ENCODE measurements around the gene DHCR7.

DHCR7 gene

DNA sequence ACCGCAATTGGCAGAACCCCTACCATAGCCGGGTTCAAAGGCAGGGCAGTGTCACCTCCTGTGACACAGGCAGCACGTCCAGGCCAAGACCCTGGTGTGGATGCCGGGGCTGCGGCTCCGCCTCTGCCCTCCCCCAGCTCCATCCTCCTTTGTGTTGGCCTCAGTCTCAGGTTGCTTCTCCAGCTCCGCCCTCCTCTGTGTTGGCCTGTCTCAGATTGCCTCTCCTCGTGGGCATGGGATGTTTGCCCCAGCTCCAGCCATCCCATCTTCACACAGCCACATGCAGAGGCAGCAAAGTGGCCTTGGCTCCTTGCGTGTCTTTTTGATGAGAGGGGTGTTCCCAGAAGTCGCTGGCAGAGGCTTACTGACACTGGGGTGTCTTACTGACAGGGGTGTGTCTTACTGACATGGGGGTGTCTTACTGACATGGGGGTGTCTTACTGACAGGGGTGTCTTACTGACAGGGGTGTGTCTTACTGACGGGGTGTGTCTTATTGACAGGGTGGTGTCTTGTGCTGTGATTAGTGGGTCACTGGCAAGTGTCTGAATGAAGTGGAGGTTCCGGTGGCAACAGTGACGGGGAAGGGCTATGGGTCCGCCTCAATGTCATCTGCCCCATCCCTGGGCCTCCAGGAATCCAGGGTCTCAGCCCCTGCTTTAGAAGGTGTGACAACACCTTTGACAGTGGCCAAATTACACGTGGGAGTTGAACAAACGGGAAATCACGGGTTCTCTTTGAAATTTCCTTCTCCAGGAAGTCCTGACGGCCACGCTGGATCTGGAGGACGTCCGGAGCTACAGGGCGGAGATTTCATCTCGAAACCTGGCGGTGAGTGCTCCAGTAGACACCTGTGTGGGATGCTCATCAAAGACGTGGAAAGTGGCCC, 29.7 kb upstream of the DHCR7 start:
- no peak for DNase-seq

DNA sequence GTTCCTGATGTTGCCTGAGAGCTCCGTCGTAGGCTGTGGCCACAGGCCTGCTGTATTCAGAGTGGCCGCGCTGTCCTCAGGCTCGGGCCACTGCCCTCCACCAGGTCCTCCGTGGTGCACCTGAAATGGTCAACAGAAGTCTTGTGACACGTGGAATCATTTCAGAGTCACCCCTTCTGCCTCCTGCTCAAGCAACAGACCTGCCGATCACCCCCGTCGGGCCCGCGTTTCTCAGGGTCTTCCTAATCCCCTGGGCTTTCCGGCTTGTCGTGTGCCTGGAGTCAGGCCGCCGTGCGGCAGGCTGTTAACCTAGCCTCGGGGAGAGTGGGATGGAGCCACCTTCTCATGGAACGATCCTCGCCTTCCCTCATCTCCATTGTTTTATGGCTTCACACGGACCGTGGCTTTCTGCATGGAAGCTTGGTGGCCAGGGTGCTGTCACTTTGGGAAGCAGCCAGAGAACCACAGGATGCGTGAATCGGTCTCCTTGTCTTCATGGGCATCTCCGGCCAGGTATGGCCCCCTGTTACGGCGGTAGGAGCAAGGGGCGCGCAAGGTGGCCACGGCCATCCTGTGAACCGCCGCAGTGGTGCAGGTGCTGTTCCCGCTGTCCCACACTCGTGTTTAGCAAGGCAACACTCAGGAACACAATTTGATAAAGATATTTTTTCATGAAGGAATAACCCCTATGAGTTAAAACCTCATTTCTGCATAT, 28.9 kb upstream of the DHCR7 start:
- DNase-seq: no peak

DNA sequence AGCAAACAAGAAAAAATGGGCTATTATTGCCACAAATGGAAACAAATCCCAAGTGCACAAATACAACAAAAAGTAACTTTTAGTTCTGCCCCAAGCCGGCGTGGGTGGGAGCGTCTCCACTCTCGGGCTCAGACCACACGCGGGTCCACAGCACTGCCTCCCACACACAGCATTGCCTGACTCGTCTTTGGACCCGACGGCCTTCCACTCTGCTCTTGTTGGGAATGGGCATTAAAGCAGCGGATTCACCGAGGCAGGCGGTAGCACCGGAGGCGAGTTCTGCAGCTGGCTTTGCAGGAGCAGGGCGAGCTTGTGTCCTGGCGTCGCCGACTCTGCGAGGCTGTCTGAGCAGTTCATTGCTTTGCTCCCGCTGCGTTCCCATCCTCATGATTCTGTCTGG, 27.8 kb upstream of the DHCR7 start:
- DNase-seq: no peak

DNA sequence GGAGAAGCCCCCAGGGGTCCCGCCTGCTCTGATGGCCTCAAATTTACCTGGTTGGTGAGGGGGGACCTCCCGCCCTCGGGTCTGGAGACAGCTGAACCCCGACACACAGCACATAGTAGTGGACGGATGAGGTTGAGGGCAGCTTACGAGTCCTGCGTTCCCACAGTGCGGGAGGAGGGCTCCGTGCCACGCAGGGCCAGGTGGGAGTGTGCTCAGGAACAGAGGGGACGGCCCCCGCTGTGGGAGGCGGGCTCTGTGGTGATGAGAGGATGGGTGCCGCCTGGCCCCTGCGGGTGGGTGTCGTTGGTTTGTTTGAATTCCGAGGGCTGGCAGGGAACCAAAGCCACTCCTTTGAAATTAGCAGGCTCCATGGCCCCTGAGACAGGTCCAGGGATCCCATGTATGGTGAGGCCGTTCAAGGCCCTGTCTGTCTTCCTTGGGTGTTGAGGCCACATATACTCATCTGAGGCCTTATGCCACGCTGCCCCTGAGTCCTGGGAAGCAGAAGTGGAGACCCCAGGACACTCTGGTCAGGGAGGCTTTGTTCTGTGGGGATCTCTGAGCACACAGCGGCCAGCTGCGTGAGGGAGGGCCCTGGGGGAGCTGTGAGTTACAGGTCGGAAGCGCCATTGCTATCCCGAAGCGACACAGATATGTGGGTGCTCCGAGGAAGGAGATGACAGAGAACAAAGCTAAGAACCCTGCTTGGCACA, 26.7 kb upstream of the DHCR7 start:
- no peak for DNase-seq

DNA sequence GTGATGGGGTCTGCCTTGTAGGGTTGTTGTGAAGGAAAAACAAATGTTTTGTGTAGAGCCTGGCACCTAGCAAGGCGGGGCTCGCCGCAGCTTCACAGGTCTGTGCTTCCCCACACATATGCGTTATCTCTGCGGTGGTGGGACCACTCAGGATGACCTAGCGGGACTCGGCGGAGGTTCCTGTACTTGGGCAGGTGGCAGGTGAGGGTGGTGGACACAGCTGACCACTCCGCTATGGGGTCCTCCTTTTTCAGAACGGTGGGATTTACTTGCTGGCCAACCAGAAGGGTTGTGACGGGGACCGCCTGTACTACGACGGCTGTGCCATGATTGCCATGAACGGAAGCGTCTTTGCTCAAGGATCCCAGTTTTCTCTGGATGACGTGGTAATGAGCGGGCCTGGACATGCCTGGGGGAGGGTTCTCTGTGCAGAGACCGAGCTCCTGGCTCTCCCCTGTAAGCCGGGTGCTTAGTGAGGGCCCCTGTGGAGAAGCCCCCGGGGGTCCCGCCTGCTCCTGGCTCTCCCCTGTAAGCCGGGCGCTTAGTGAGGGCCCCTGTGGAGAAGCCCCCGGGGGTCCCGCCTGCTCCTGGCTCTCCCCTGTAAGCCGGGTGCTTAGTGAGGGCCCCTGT, 26.1 kb upstream of the DHCR7 start:
- DNase-seq: no peak

DNA sequence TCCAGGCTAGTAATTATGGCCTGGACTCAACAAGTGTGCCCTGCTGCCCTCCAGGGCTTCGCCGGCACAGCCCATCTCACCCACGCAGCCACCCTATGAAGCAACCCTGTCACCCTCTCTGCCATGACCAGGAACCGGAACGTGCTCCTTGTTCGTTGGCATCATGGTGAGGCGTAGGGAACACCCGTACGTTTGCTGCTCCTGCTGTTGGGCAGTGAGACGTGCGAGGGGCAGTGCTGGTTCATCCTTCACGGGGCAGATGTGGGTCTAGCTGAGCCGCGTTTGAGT, 25.5 kb upstream of the DHCR7 start:
- DNase-seq: no peak

DNA sequence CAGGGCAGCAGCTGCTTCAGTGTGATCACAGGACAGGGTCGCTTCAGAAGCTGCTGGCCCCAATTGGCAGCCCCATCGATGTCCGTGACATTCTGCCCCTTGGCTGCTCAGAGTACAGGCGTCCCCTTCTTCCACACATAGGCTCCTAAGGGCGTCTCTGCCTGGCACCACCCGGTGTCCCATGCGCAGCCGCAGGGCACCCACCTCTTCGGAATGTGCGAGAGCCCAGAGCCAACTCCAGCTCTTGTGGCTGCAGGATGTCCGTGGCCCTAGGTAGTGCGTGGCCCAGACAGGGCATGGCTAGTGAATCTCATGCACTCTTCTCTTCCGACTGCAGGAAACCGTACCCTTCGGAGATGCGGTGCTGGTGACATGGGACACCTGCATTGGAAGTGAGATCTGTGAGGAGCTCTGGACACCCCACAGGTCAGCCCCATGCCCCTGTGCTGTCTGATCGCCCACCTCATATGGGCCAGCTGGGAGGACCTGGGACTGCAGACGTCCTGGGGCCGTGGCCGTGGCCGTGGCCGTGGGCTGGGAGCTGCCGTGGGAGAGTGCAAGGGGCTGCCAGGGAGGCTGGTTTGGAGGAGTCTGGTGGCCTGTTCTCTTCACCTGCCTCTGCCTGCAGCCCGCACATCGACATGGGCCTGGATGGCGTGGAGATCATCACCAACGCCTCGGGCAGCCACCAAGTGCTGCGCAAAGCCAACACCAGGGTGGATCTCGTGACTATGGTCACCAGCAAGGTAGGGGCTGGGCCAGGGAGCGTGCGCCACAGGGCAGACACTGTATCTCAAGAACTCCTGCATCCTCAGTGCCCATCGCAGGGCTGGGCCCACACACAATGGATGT, 25.0 kb upstream of the DHCR7 start:
- no peak for DNase-seq

DNA sequence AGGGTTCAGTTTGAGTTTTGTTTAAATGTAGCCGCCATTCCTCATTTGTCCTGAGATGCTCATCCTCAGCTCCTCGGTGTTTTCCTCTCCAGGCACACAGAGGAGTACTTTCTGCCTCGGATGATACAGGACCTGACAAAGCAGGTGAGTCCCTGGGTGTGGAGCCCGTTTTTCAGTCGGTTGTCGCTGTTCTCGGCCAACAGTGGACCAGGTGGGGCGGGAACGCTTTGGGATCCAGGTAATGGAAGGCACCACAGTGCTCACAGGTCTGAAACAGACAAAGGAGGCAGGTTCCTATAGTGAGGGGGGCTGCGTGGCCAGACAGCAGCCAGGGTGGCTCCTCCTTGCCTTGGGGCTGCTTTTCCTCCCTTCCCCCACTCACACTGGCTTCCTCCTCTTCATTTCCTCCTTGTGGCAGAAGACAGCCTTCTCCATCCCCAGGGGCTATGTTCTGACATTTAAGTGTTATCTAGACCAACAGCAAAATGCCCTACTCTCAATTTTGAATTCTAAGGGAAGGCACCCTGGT, 24.2 kb upstream of the DHCR7 start:
- DNase-seq: no peak

DNA sequence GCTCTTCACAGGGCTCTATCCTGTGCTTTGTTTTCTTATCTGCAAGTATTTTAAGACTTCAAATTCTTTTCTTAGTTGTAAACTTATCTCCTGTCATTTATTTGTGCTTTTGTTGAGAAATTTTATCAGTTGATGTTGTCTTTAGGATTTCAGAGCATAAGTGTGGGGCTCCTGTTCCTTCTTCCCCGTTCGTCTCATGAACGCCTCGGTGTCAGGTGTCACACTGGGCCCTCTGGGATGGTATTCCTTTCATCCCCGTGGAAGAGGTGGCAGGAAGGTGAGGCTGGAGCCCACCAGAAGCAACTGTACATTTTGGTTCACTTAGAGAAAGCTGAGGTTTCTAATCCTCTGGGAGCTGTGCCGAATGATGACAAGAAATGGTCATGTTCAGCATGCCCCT, 22.8 kb upstream of the DHCR7 start:
- no peak for DNase-seq

DNA sequence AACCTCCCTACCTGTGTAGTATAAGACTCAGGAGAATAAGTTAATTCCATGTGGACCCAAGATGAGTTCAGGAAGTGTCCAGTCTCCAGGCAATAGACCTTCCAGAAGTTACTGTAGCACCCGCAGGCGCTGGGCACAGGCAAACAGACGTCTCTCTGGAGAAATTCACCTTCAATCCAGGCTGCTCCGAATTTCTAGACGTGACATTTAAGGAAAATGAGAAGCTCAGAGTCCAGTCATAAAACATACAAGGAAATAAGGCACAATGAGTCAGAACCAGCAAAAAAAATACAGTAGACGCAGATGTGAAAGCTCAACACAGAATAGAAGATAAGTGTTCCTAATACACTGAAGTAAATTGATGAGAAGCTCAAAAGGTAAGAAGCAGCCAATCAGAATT, 19.0 kb upstream of the DHCR7 start:
- no peak for DNase-seq

DNA sequence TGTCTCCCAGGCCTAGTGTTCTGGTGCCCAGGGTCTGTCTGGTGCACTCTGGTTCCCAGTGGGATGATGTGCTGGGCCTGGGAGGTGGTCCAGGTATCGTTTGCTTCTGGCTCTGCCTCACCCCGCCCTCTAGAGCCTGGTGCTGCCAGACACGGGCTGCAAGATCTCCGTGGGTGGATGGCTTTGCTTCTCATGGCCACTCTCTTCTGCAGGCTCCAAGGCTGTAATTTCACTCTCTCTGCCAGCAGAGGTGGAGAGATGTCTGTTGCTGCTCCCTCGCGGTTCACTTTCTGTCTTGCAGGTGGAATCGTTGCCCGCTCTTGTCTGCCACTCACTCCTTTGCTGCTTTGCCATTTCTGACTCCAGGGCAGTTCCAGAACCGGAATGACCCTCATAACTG, 18.2 kb upstream of the DHCR7 start:
- no peak for DNase-seq

DNA sequence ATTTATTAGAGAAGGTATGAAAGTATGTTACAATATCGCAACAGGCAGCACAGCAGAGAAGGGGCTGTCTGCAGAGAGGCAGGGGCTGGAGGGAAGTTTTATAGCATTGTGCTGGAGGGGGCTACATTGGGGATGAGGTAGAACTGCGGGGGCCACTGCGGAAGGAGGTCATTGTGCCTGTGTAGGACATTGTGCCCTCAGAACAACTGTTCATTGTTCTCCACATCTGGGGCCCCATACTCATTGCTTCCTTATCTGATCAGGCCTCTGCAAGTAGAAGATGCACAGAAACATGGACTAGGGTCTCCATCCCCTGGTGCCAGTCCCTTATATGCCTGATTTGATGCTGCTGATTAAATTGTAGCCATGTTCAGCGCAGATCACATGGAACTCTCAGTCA, 16.9 kb upstream of the DHCR7 start:
- DNase-seq: no peak

DNA sequence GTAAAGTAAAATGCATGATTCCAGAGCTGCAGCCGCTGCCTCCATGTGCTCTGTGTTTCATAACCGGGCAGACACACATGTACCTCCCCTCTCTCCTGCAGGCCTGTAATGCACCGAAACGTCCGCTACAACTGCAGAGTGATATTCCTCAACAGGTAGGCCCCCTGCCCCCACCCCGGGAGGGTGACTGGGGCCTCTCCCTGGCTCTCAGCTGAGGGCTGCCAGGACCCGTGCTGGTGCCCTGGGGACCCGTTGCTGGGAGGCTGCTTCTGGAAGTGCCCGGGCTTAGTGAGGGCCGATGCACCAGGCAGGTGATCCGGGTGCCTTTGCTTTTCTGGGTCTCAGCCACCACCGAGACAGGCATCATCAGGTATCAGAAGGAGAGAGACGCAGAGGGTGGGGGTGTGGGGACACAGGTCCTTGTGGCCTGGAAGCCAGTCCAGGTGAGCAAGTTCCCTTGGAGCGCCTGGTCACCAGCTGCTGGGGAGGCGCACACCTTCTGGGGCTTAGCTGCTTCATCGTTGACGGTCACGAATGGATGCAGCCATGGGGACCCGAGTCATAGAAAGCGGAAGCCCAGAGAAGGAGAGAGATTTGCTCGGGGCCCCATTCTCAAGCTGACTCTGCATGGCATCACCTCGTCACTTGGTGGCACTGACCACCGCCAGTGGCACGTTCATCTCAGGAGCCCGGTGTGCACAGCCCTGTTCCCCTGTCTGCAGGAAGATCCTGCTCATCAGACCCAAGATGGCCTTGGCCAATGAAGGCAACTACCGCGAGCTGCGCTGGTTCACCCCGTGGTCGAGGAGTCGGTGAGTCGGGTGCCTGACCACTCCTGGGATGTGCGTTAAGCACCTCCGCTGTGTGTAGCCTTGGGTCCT, 15.4 kb upstream of the DHCR7 start:
- DNase-seq: no peak

DNA sequence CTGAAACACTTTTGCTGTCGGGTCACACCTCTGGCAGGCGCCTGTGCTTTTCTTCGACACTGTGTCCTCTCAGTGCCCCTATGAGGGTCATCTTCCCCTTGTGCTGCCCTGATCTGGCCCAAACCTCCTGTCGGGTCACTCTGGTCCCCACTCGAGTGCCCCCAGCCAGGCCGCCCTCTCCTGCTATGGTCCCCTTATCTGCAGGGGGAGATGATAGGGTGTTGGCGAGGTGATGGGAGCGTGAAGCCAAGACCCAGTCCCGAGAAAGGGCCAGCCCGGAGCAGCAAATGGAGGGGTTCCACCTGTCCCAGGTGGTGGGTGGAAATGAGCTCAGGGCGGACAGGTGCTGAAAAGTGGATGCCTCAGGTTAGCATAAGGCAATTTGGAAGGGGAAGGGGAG, 14.5 kb upstream of the DHCR7 start:
- no peak for DNase-seq

DNA sequence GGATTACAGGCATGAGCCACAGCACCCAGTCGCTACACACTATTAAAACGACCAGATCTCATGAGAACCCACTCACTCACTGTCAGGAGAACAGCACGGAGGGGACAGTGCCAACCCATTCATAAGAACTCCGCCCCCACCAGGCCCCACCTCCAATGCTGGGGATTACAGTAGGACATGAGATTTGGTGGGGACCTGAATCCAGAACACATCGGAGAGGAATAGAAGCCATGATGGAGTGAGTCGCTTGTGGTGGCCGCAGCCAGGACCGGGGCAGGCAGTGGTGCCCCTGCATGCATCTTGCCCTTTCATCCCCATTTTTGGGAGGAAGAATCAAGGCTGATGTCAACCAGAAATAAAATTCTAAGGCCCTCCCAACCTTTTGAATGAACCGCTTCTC, 13.5 kb upstream of the DHCR7 start:
- DNase-seq: no peak

DNA sequence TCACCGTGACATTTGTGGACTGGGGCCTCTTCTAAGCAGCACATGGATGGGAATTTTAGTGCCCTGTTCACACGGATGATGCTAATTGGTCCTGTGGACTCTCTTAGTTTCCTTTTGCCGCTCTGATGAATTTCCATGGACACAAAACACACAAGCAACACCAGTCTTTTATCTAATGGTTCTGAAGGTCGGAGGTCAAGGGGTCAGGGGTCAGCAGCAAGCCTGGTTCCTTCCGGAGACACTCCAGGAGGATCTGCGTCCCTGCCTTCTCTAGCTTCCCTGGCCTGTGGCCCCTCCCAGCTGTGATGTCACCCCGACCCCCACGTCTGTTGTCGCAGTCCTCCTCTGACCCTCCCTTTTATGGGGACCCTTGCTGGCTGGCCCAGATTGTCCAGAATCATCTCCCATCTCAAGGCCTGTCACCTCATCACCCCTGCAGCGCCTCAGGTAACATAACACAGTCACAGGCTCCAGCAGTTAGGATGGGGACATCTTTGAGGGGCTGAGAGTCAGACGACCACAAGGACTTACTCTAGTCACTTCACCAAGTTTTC, 11.7 kb upstream of the DHCR7 start:
- DNase-seq: no peak

DNA sequence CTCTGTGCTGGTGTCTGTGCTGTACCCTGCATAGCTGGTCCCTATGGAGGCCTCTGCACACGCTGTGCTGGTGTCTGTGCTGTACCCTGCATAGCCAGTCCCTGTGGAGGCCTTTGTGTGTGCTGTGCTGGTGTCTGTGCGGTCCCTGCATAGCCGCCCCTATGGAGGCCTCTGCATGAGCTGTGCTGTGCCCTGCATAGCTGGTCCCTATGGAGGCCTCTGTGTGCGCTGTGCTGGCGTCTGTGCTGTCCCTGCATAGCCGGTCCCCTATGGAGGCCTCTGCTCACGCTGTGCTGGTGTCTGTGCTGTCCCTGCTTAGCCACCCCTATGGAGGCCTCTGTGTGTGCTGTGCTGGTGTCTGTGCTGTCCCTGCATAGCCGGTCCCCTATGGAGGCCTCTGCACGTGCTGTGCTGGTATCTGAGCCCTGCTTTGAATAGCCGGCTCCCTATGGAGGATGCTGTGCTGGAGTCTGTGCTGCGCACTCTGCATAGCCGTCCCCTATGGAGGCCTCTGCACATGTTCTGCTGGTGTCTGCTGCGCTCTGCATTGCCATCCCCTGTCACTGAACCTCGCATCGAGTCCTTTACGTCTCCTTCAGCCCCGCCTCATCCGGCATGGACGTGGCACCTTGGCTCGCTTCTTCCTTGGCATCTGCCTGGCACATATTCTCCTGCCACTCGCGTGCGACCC, 11.0 kb upstream of the DHCR7 start:
- no peak for DNase-seq

DNA sequence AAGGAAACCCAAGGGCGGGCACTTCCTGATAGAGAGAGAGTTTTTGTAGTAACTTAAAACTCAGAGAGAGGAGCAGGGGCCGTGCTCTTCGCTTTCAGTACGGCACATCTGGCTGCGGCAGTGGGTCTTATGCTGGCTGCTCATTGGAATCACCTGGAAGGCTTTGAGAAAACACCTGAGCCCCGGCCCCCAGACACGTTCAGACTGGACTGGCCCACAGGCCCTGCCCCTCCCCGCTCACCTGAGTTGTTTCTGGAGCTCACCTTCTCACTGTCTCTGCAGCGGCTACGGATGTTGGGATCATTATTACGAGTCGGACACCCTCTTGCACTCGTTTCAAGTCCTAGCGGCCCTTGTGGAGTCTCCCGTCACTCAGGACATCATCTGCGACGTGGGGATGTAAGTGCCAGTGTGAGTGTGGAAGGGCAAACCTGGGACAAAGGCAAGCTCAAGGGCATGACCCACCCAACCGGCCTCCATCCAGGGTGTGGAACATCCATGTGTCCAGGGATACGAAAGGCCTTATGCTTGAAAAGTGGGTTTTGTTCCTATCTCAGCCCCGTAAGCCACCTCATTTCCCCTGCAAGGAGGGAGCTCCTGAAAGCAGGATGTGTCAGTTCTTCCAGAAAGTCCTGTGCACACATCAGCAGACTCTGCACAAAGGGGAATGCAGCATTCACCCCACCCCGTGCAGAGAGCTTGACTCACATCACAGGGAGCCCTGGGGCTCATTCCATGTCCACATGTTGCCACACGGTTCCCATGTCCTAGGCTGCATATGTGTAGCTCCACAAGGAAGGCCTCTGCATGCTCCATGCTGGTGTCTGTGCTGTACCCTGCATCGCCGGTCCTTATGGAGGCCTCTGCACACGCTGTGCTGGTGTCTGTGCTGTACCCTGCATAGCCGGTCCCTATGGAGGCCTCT, 10.2 kb upstream of the DHCR7 start:
- no peak for DNase-seq

DNA sequence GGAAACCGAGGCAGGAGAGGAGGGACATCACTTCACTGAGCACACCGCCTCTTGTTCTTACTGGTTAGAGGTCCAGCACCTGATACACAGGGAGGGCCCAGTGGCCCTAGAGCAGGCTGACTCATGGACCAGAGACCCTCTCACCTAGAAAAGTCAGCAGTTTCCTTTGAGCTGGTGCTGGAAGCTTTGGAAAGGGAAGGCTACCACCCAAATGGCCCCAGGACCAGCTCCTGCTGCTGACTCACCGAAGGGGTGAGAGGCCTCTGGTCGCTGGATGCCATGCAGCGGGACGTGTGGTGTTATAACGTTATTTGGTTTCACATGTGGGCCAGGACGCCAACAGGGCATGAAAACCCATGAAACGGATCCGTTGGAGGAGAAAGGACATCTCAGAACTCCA, 8.6 kb upstream of the DHCR7 start:
- DNase-seq: no peak
